Endodermal cell (in vitro differentiated cells): ENCODE results near the gene CLIC5. TPM values are rescaled to one million over a fixed set of nuclear protein-coding genes. Genes with fewer than 3 reads are reported as not detected.
A peak's percentile ranks its signal among the peaks of the same experiment; 100 is the strongest.

Experiments used
- DNase-seq: peaks from one replicate; pipeline ENCODE4 v3.0.0-alpha.2; 2017
- H3K27ac ChIP-seq: 2 replicates; pipeline ENCODE4 v1.5.1; 2013; ENCODE audit warnings: mild to moderate bottlenecking, low read depth, low read length, moderate library complexity
- H3K27me3 ChIP-seq: 2 replicates; pipeline ENCODE4 v1.6.1; 2013; ENCODE audit warnings: mild to moderate bottlenecking, low read length, moderate library complexity; ENCODE audit not compliant: insufficient read depth, control insufficient read depth, poor library complexity, severe bottlenecking
- H3K36me3 ChIP-seq: 2 replicates; pipeline ENCODE4 v1.7.0; 2013; ENCODE audit warnings: mild to moderate bottlenecking, low read length, moderate library complexity; ENCODE audit not compliant: control insufficient read depth, insufficient read depth
- H3K4me1 ChIP-seq: one replicate; pipeline ENCODE4 v1.7.0; 2013; ENCODE audit warnings: low read length; ENCODE audit not compliant: control insufficient read depth, insufficient read depth
- H3K4me3 ChIP-seq: 2 replicates; pipeline ENCODE4 v1.5.1; 2013; ENCODE audit warnings: mild to moderate bottlenecking, low read length, moderate library complexity
- H3K9ac ChIP-seq: 2 replicates; pipeline ENCODE4 v1.6.1; 2013; ENCODE audit warnings: mild to moderate bottlenecking, low read length, moderate library complexity; ENCODE audit not compliant: poor library complexity, severe bottlenecking; ENCODE audit errors: extremely low read depth
- H3K9me3 ChIP-seq: 2 replicates; pipeline ENCODE4 v1.6.1; 2013; ENCODE audit warnings: mild to moderate bottlenecking, low read length, moderate library complexity; ENCODE audit not compliant: control insufficient read depth
- H3K27ac Mint-ChIP-seq: 2 replicates; pipeline ENCODE4 v1.8.0; 2020; ENCODE audit warnings: mixed read lengths
- H3K27me3 Mint-ChIP-seq: 2 replicates; pipeline ENCODE4 v1.8.0; 2021; ENCODE audit warnings: mild to moderate bottlenecking, mixed read lengths; ENCODE audit not compliant: insufficient read depth
- H3K36me3 Mint-ChIP-seq: 2 replicates; pipeline ENCODE4 v1.8.0; 2020; ENCODE audit warnings: low read depth, mixed read lengths
- H3K4me1 Mint-ChIP-seq: 2 replicates; pipeline ENCODE4 v1.8.0; 2020; ENCODE audit warnings: mixed read lengths
- H3K4me3 Mint-ChIP-seq: 2 replicates; pipeline ENCODE4 v1.8.0; 2020; ENCODE audit warnings: mild to moderate bottlenecking, moderate library complexity, mixed read lengths
- H3K9me3 Mint-ChIP-seq: 2 replicates; pipeline ENCODE4 v1.8.0; 2020; ENCODE audit warnings: mild to moderate bottlenecking, mixed read lengths
- WGBS, 2 experiments: methylation state at CpG; one replicate each; pipeline versions ENCODE4 v1.1.5 to v1.1.7; 2013; ENCODE audit warnings: missing lambda C conversion rate in 2 of 2, mixed read lengths in 1 of 2; ENCODE audit not compliant: insufficient coverage in 1 of 2, insufficient read length in 1 of 2; 5-methylcytosine and 5-hydroxymethylcytosine counted together
- total RNA-seq, 2 donors: library from RNA; stranded (reverse); fragmentation: NEBNext Ultra II Directional in 1 of 2; extraction: Animal tissue kit (Norgen Biotek cat#: 25700) in 1 of 2; gene quantifications; 2 replicates in 1 of 2; 3 replicates in 1 of 2; pipeline ENCODE4 v1.2.1, GENCODE V29; 2021
- TF ChIP-seq, protein P1 (sequence below): fragments of 200-600 bp; sonication (generic); conservative IDR thresholded peaks from 2 replicates; pipeline ENCODE4 v1.5.0; 2021; ENCODE audit warnings: antibody characterized with exemption, mild to moderate bottlenecking

The CLIC5 gene
- total RNA-seq, 2 donors from 2014 or later = 0.11 TPM; not detected in 1

DNA sequence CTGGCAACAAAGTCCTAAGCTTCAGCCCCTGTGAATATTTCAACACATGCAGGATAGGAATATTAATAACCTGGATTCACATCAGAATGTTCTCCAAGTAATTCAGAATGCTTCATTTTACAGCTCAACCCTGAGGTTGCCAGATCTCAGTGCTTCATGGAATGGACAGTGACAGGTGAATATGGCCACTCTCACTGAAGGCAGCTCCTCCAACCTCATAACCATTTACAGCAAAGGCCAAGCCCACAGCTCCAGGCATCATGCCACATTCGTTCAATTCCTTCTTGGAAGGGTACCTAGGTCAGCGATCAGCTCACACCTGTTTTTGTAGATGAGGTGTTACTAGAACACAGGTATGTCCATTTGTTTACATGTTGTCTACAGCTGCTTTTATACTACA lies 17.1 kb downstream of the CLIC5 start:
- H3K27ac ChIP-seq = no peak overlapping the region
- Mint-ChIP-seq H3K27ac (no peak overlapping the region), H3K4me1 (peaks cover 4% of the 10 kb centered on the region), H3K27me3 (peaks cover 12% of the 10 kb centered on the region), H3K4me3 (no peak overlapping the region), H3K9me3 (no peaks in the 10 kb centered on the region), H3K36me3 (no peaks in the 10 kb centered on the region)
- DNase-seq = no peak
- H3K27me3 ChIP-seq = no peaks in the 10 kb centered on the region
- no peaks in the 10 kb centered on the region for H3K4me1 ChIP-seq
- no peak overlapping the region for H3K4me3 ChIP-seq
- H3K9me3 ChIP-seq = no peaks in the 10 kb centered on the region
- H3K36me3 ChIP-seq = no peaks in the 10 kb centered on the region
- TF ChIP-seq, protein P1, sequence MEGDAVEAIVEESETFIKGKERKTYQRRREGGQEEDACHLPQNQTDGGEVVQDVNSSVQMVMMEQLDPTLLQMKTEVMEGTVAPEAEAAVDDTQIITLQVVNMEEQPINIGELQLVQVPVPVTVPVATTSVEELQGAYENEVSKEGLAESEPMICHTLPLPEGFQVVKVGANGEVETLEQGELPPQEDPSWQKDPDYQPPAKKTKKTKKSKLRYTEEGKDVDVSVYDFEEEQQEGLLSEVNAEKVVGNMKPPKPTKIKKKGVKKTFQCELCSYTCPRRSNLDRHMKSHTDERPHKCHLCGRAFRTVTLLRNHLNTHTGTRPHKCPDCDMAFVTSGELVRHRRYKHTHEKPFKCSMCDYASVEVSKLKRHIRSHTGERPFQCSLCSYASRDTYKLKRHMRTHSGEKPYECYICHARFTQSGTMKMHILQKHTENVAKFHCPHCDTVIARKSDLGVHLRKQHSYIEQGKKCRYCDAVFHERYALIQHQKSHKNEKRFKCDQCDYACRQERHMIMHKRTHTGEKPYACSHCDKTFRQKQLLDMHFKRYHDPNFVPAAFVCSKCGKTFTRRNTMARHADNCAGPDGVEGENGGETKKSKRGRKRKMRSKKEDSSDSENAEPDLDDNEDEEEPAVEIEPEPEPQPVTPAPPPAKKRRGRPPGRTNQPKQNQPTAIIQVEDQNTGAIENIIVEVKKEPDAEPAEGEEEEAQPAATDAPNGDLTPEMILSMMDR = no peak
- no peak overlapping the region for H3K9ac ChIP-seq
- 97% methylated on average over 2 of the region's 2 CpGs; no CpG with 5 or more reads in 1 of the 2 experiments for WGBS, 2 experiments

GRCh38 chr6:45997875-45998506 lies 17.7 kb downstream of the CLIC5 start:
- Mint-ChIP-seq H3K9me3 (no peaks in the 10 kb centered on the region), H3K4me1 (peaks cover 4% of the 10 kb centered on the region), H3K4me3 (no peak overlapping the region), H3K36me3 (no peaks in the 10 kb centered on the region), H3K27ac (no peak overlapping the region), H3K27me3 (peaks cover 12% of the 10 kb centered on the region)
- H3K27ac ChIP-seq = no peak overlapping the region
- DNase-seq = no peak
- H3K4me3 ChIP-seq = no peak overlapping the region
- no peaks in the 10 kb centered on the region for H3K27me3 ChIP-seq
- no peak overlapping the region for H3K9ac ChIP-seq
- no peaks in the 10 kb centered on the region for H3K4me1 ChIP-seq
- TF ChIP-seq, protein P1 = no peak
- no peaks in the 10 kb centered on the region for H3K9me3 ChIP-seq
- WGBS, 2 experiments = 82 to 85% methylated on average over 4 to 5 of the region's 5 CpGs
- H3K36me3 ChIP-seq = no peaks in the 10 kb centered on the region

- H3K36me3 Mint-ChIP-seq = no peaks in the 10 kb centered on the region
- H3K27me3 Mint-ChIP-seq = peaks cover 3% of the 10 kb centered on the region
- Histone ChIP-seq H3K9me3 (no peaks in the 10 kb centered on the region), H3K9ac (no peak overlapping the region), H3K36me3 (no peaks in the 10 kb centered on the region), H3K4me1 (peaks cover 6% of the 10 kb centered on the region), H3K27me3 (no peaks in the 10 kb centered on the region), H3K4me3 (no peak overlapping the region), H3K27ac (no peak overlapping the region)
- peaks cover 14% of the 10 kb centered on the region for H3K4me1 Mint-ChIP-seq
- H3K27ac Mint-ChIP-seq = no peak overlapping the region
- 69% methylated on average over 1 of the region's 1 CpG; no CpG with 5 or more reads in 1 of the 2 experiments for WGBS, 2 experiments
- no peak overlapping the region for H3K4me3 Mint-ChIP-seq
- H3K9me3 Mint-ChIP-seq = no peaks in the 10 kb centered on the region
- TF ChIP-seq, protein P1 = peak; percentile 68
- DNase-seq = peak; percentile 70
These were observed 24.5 kb downstream of the CLIC5 start for GRCh38 chr6:45991189-45991588.
